PFSK-1 (cell line): Measurements from ENCODE around the gene PRKAA1.

Source experiments
- FOXP2 ChIP-seq: optimal IDR thresholded peaks from 2 replicates; pipeline ENCODE3; 2011; ENCODE audit warnings: borderline replicate concordance, control low read depth, inconsistent platforms; ENCODE audit not compliant: insufficient read depth; ENCODE audit errors: extremely low read length, extremely low read depth
- POLR2AphosphoS5 ChIP-seq: IDR thresholded peaks from 2 replicates; pipeline ENCODE4 v1.6.1; 2012; ENCODE audit warnings: low read depth, mild to moderate bottlenecking, control low read depth, low read length, moderate library complexity
- SIN3A ChIP-seq: IDR thresholded peaks from 2 replicates; pipeline ENCODE4 v1.6.1; 2012; ENCODE audit warnings: mild to moderate bottlenecking, low read length, moderate library complexity, borderline replicate concordance; ENCODE audit not compliant: insufficient read depth
- TF ChIP-seq, protein P1 (sequence below), 2 experiments: IDR thresholded peaks; 2 replicates each; pipeline versions ENCODE4 v1.6.1 to v1.8.0; 2011 to 2012; ENCODE audit warnings: low read depth in 2 of 2, low read length in 2 of 2, control low read depth in 1 of 2, inconsistent platforms in 1 of 2, mild to moderate bottlenecking in 1 of 2, moderate library complexity in 1 of 2; ENCODE audit not compliant: insufficient read depth in 1 of 2

DNA sequence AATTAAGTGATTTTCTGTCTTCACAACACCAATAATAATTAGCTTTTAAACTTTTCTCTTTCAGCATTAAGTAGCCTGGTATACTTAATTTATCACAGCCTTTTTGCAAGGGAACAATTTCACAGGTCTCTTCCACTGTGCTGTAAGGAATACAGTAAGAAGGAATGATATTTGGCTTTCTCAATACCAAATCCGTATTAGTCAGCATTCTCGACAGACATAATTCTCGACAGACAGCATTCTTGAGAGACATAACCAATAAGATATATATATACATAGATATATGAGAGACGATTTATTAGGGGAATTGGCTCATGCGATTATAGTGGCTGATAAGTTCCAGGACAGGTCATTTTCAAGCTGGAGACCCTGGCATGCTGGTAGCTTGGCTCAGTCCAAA lies 18.0 kb downstream of the PRKAA1 start:
- TF ChIP-seq, protein P1, sequence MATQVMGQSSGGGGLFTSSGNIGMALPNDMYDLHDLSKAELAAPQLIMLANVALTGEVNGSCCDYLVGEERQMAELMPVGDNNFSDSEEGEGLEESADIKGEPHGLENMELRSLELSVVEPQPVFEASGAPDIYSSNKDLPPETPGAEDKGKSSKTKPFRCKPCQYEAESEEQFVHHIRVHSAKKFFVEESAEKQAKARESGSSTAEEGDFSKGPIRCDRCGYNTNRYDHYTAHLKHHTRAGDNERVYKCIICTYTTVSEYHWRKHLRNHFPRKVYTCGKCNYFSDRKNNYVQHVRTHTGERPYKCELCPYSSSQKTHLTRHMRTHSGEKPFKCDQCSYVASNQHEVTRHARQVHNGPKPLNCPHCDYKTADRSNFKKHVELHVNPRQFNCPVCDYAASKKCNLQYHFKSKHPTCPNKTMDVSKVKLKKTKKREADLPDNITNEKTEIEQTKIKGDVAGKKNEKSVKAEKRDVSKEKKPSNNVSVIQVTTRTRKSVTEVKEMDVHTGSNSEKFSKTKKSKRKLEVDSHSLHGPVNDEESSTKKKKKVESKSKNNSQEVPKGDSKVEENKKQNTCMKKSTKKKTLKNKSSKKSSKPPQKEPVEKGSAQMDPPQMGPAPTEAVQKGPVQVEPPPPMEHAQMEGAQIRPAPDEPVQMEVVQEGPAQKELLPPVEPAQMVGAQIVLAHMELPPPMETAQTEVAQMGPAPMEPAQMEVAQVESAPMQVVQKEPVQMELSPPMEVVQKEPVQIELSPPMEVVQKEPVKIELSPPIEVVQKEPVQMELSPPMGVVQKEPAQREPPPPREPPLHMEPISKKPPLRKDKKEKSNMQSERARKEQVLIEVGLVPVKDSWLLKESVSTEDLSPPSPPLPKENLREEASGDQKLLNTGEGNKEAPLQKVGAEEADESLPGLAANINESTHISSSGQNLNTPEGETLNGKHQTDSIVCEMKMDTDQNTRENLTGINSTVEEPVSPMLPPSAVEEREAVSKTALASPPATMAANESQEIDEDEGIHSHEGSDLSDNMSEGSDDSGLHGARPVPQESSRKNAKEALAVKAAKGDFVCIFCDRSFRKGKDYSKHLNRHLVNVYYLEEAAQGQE (IDR thresholded peaks at IDR 0.05; ENCODE audit: insufficient read depth in 1 of 2, low read depth in 2 of 2, low read length in 2 of 2) = no peak
- TF ChIP-seq POLR2AphosphoS5 (no peak), SIN3A (no peak), FOXP2 (no peak)
